Nephron (organoid): Measurements from ENCODE around the gene IL25.

ENCODE experiments used
- H3K27ac Mint-ChIP-seq, 3 experiments: 2 replicates each; pipeline ENCODE4 v1.8.0; 2020; ENCODE audit warnings: mixed read lengths in 3 of 3, mild to moderate bottlenecking in 2 of 3, moderate library complexity in 1 of 3
- H3K27me3 Mint-ChIP-seq: 2 replicates; pipeline ENCODE4 v1.8.0; 2021; ENCODE audit warnings: low read depth, mild to moderate bottlenecking, moderate library complexity, mixed read lengths
- H3K36me3 Mint-ChIP-seq: 2 replicates; pipeline ENCODE4 v1.8.0; 2020; ENCODE audit warnings: low read depth, mixed read lengths
- H3K4me1 Mint-ChIP-seq: 2 replicates; pipeline ENCODE4 v1.8.0; 2020; ENCODE audit warnings: mixed read lengths
- H3K4me3 Mint-ChIP-seq, 3 experiments: 2 replicates each; pipeline ENCODE4 v1.8.0; 2020; ENCODE audit warnings: mild to moderate bottlenecking in 3 of 3, mixed read lengths in 3 of 3, moderate library complexity in 2 of 3
- H3K9me3 Mint-ChIP-seq: 2 replicates; pipeline ENCODE4 v1.8.0; 2020; ENCODE audit warnings: mixed read lengths
- CTCF ChIP-seq, 3 experiments: fragments of 200-600 bp; sonication (generic); IDR thresholded peaks; one replicate each; pipeline ENCODE4 v1.5.0; 2021; ENCODE audit warnings: antibody characterized with exemption in 3 of 3; ENCODE audit not compliant: unreplicated experiment in 3 of 3

Gene IL25

GRCh38 chr14:23327947-23328744 is 44.5 kb upstream of the IL25 start:
- Mint-ChIP-seq H3K4me3 (peak overlapping the region in 1 of 3 experiments; percentile 53), H3K9me3 (no peaks in the 10 kb centered on the region), H3K4me1 (peaks cover 12% of the 10 kb centered on the region), H3K27me3 (no peaks in the 10 kb centered on the region), H3K36me3 (peaks cover 27% of the 10 kb centered on the region), H3K27ac (peak overlapping the region; percentile 21 to 73 (median 73))
- TF ChIP-seq CTCF (IDR thresholded peaks at IDR 0.05; ENCODE audit: unreplicated experiment in 3 of 3): peak; percentile 86 to 93 (median 89)

GRCh38 chr14:23335623-23336022 is 37.0 kb upstream of the IL25 start:
- H3K27ac Mint-ChIP-seq: no peak overlapping the region
- no peaks in the 10 kb centered on the region for H3K36me3 Mint-ChIP-seq
- H3K4me1 Mint-ChIP-seq: no peaks in the 10 kb centered on the region
- peaks cover 11% of the 10 kb centered on the region for H3K27me3 Mint-ChIP-seq
- H3K9me3 Mint-ChIP-seq: peaks cover 9% of the 10 kb centered on the region
- TF ChIP-seq CTCF (IDR thresholded peaks at IDR 0.05; ENCODE audit: unreplicated experiment in 3 of 3): no peak
- H3K4me3 Mint-ChIP-seq: no peak overlapping the region

GRCh38 chr14:23339506-23340268 is 32.9 kb upstream of the IL25 start:
- Mint-ChIP-seq H3K9me3 (peaks cover 9% of the 10 kb centered on the region), H3K4me3 (no peak overlapping the region), H3K27me3 (peaks cover 14% of the 10 kb centered on the region), H3K36me3 (no peaks in the 10 kb centered on the region), H3K4me1 (no peaks in the 10 kb centered on the region), H3K27ac (no peak overlapping the region)
- TF ChIP-seq CTCF (IDR thresholded peaks at IDR 0.05; ENCODE audit: unreplicated experiment in 3 of 3): no peak

GRCh38 chr14:23344481-23344880 is 28.1 kb upstream of the IL25 start:
- no peak overlapping the region for H3K27ac Mint-ChIP-seq
- H3K36me3 Mint-ChIP-seq: no peaks in the 10 kb centered on the region
- peaks cover 6% of the 10 kb centered on the region for H3K9me3 Mint-ChIP-seq
- H3K27me3 Mint-ChIP-seq: peaks cover 5% of the 10 kb centered on the region
- peaks cover 5% of the 10 kb centered on the region for H3K4me1 Mint-ChIP-seq
- no peak for TF ChIP-seq CTCF (IDR thresholded peaks at IDR 0.05; ENCODE audit: unreplicated experiment in 3 of 3)
- no peak overlapping the region for H3K4me3 Mint-ChIP-seq

GRCh38 chr14:23345987-23346692 is 26.5 kb upstream of the IL25 start:
- H3K27me3 Mint-ChIP-seq: peaks cover 13% of the 10 kb centered on the region
- no peak overlapping the region for H3K4me3 Mint-ChIP-seq
- no peaks in the 10 kb centered on the region for H3K9me3 Mint-ChIP-seq
- TF ChIP-seq CTCF (IDR thresholded peaks at IDR 0.05; ENCODE audit: unreplicated experiment in 3 of 3): no peak
- peaks cover 7% of the 10 kb centered on the region for H3K36me3 Mint-ChIP-seq
- peaks cover 12% of the 10 kb centered on the region for H3K4me1 Mint-ChIP-seq
- H3K27ac Mint-ChIP-seq: peak overlapping the region in 1 of 3 experiments; percentile 34
